GM06990 (cell line): ENCODE results near the gene ADARB2.
"Not testable (repeated sequence)": the region's sequence is repeated elsewhere in the genome, so short reads cannot be mapped to it uniquely, and the experiment has no call there.

Experiments
- DNase-seq: peaks from one replicate; pipeline ENCODE4 v3.0.0-alpha.2; 2011; ENCODE audit not compliant: insufficient read length; ENCODE audit errors: extremely low read depth
- H3K27me3 ChIP-seq: replicated peaks from 2 replicates; pipeline ENCODE4 v1.6.0; 2011; ENCODE audit warnings: low read length; ENCODE audit not compliant: control insufficient read depth, insufficient read depth
- H3K36me3 ChIP-seq: 2 replicates; pipeline ENCODE4 v1.5.1; 2011; ENCODE audit warnings: low read length; ENCODE audit not compliant: control insufficient read depth, insufficient read depth
- H3K4me3 ChIP-seq: replicated peaks from 2 replicates; pipeline ENCODE4 v1.5.1; 2011; ENCODE audit warnings: low read depth, mild to moderate bottlenecking, control low read depth, low read length
- TF ChIP-seq, protein P1 (sequence below): IDR thresholded peaks from 2 replicates; pipeline ENCODE4 v1.5.1; 2011; ENCODE audit warnings: low read length, control low read depth, mild to moderate bottlenecking, inconsistent platforms; ENCODE audit not compliant: insufficient read depth, poor library complexity, severe bottlenecking

The ADARB2 gene

DNA sequence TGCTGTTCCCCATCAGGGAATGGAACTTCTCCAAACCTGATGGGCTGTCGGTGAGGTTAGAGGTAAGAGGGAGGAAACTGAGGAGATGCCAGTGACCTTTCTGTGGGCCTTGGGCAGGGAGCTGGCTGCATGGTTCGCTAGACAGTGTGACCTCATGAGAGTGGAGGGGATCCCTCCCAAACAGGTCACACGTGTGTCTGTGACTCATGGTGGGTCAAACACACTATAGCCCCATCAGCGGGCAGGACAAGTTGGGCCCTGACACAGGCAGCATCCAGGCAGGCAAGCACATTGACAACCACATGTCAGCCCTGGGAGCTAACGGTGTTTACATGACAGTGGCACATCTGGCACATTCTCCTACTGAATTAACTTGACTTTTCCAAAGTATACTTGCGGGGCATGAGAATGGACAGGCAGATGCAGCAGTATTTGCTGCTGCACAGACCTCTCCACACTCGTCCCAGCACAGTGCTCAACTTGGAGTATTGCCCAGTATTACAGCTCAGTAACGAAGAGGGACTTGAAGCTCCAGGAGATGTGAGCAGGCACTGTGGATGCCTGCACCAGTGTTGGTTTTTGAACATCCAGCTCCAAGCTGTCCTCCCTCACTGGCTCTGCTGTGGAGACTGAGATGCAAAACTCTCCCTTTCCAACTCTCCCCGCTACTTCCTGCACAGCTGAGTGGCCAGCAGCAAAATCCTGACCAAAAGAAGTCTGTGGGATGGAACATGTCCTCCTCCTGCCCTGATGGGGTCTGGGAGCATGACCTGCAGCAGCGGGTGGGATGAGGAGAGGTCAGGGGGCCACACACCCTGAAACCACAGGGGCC, 481.5 kb downstream of the ADARB2 start:
- H3K36me3 ChIP-seq: no peaks in the 10 kb centered on the region
- no peak for DNase-seq
- no peak overlapping the region for H3K4me3 ChIP-seq
- TF ChIP-seq, protein P1, sequence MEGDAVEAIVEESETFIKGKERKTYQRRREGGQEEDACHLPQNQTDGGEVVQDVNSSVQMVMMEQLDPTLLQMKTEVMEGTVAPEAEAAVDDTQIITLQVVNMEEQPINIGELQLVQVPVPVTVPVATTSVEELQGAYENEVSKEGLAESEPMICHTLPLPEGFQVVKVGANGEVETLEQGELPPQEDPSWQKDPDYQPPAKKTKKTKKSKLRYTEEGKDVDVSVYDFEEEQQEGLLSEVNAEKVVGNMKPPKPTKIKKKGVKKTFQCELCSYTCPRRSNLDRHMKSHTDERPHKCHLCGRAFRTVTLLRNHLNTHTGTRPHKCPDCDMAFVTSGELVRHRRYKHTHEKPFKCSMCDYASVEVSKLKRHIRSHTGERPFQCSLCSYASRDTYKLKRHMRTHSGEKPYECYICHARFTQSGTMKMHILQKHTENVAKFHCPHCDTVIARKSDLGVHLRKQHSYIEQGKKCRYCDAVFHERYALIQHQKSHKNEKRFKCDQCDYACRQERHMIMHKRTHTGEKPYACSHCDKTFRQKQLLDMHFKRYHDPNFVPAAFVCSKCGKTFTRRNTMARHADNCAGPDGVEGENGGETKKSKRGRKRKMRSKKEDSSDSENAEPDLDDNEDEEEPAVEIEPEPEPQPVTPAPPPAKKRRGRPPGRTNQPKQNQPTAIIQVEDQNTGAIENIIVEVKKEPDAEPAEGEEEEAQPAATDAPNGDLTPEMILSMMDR: no peak
- no peaks in the 10 kb centered on the region; the same call in 1 of the 2 replicates for H3K27me3 ChIP-seq

DNA sequence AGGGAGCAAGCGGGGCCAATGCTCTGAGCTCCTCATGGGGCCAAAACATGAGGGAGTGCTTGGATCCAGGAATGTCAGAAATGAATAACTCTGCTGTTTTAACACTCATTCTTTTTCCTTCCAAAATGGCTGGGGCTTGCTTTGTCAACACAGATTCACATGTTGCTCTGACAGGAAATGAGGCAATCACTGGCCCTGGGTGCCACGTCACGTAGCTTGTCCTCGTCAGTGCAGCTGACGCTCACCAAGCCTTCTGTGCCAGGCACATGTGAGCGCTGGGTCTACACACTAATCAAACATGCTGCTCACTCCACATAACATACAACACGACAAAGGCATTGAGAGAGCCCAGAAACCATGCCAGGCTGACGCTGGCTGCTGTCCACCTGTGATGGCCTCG, 482.2 kb downstream of the ADARB2 start:
- no peaks in the 10 kb centered on the region; the same call in 1 of the 2 replicates for H3K27me3 ChIP-seq
- TF ChIP-seq, protein P1: no peak
- DNase-seq: no peak
- H3K36me3 ChIP-seq: no peaks in the 10 kb centered on the region
- H3K4me3 ChIP-seq: no peak overlapping the region

DNA sequence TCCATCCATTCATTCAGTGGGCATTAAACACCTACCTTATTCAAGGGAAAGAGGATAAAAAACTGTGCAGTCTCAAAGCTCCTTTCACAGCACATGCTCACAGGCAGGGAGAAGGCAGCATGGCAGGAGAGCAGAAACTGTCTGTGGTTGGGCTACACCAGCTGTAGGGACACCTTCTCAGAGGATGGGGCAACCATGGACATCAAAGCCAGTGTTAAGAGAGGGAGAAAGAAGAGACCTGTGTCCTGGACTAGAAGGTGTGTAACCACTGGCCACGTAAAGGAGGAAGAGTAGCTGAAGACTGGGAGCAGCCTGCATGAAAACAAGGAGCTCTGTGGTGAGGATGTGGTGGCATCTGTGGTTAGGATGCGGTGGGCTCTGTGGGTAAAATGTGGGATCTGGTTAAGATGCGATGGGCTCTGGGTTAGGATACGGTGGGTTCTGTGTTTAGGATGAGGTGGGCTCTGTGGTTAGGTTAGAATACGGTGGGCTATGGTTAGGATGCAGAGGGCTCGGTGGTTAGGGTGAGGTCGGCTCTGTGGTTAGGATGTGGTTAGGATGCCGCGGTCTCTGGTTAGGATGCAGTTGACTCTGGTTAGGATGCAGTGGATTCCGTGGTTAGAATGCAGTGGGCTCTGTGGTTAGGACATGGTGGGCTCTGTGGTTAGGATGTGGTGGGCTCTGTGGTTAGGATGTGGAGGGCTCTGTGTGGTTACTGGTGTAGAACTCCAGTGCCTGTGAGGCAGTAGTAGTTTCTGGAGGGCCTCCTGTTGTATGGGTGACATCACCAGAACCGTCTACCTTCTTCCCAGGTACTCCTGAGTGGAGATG, 483.6 kb downstream of the ADARB2 start:
- no peak overlapping the region for H3K4me3 ChIP-seq
- DNase-seq: no peak
- no peaks in the 10 kb centered on the region; the same call in 1 of the 2 replicates for H3K27me3 ChIP-seq
- no peaks in the 10 kb centered on the region for H3K36me3 ChIP-seq
- TF ChIP-seq, protein P1: no peak

DNA sequence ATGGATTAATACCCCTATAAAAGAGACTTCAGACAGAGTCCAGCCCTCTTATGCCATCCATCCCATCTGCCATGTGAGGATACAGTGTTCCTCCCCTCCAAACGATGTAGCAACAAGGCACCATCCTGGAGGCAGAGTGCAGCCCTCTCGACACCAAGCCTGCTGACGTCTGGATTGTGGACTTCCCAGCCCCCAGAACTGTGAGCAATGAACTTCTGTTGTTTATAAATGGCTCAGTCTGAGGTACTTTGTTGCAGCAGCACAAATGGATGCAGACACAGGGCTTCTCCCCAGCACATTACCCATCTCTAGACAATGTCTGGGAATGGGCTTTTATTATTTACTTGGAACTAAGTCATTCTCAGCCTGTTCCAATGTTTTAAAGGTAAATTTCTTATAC, 485.6 kb downstream of the ADARB2 start:
- TF ChIP-seq, protein P1: no peak
- no peaks in the 10 kb centered on the region for H3K36me3 ChIP-seq

DNA sequence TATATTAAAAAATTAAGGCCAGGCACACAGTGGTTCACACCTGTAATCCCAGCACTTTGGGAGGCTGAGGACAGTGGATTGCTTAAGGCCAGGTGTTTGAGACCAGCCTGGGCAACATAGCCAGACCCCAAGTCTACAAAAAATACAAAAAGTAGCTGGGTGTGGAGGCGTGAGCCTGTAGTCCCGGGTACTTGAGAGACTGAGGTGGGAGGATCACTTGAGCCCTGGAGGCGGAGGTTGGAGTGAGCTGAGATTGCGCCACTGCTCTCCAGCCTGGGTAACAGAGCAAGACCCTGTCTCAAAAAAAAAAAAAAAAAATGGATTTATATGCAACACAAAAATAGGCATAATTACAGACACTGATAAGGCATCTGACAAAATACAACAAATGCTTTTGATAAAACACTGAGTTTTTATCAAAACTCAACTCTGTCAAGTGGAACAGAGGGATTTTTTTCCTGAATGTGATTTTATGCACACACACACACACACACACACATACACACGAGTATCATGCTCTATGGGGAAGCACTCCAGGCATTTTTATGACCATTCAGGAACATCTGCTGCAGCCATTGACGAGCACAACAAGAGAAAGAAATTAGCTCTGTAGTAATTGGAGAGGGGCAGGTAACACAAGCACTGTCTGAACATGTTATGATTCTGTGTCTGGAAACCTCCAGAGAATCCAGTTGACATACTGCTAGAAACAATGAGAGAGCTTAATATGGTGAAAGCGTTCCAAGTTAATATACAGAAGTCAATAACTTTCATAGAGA, 488.0 kb downstream of the ADARB2 start:
- H3K27me3 ChIP-seq: no peaks in the 10 kb centered on the region; the same call in 1 of the 2 replicates
- no peak overlapping the region for H3K4me3 ChIP-seq
- H3K36me3 ChIP-seq: no peaks in the 10 kb centered on the region
- TF ChIP-seq, protein P1: no peak
- DNase-seq: no peak

More for the DNA sequence above, 485.6 kb downstream of the ADARB2 start:
- H3K27me3 ChIP-seq: no peaks in the 10 kb centered on the region; the same call in 1 of the 2 replicates
- DNase-seq: no peak
- no peak overlapping the region for H3K4me3 ChIP-seq

DNA sequence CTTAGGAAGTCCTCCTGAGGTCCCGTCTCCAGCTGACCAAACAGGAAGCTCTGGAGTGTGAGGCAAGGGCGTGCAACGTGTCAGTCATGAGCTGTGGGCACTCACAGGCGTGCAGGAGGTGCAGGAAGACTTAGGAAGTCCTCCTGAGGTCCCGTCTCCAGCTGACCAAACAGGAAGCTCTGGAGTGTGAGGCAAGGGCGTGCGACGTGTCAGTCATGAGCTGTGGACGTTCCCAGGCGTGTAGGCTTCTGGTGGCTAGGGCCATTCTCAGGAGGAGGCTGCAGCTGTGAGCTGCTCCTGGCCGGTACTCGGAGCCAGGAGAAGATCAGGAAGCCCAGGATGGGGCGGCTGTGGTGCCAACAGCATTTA, 489.1 kb downstream of the ADARB2 start:
- DNase-seq, H3K27me3 ChIP-seq, H3K4me3 ChIP-seq, H3K36me3 ChIP-seq: not testable (repeated sequence)
